Keratinocyte (primary cell): ENCODE results near the gene GRM5.

Experiments used
- CTCF ChIP-seq, 3 experiments: IDR thresholded peaks in 1 of 3; conservative IDR thresholded peaks in 1 of 3; optimal IDR thresholded peaks in 1 of 3; 2 replicates in 2 of 3; 3 replicates in 1 of 3; pipeline versions ENCODE3 to v1.5.1; 2011; ENCODE audit warnings: low read length in 3 of 3, mild to moderate bottlenecking in 3 of 3, moderate library complexity in 2 of 3, control low read depth in 1 of 3, inconsistent platforms in 1 of 3; ENCODE audit not compliant: insufficient read depth in 2 of 3; ENCODE audit errors: extremely low read depth in 1 of 3
- EZH2 ChIP-seq: IDR thresholded peaks from one replicate; pipeline ENCODE4 v1.6.1; 2012; ENCODE audit warnings: inconsistent platforms, mild to moderate bottlenecking, low read length, moderate library complexity

DNA sequence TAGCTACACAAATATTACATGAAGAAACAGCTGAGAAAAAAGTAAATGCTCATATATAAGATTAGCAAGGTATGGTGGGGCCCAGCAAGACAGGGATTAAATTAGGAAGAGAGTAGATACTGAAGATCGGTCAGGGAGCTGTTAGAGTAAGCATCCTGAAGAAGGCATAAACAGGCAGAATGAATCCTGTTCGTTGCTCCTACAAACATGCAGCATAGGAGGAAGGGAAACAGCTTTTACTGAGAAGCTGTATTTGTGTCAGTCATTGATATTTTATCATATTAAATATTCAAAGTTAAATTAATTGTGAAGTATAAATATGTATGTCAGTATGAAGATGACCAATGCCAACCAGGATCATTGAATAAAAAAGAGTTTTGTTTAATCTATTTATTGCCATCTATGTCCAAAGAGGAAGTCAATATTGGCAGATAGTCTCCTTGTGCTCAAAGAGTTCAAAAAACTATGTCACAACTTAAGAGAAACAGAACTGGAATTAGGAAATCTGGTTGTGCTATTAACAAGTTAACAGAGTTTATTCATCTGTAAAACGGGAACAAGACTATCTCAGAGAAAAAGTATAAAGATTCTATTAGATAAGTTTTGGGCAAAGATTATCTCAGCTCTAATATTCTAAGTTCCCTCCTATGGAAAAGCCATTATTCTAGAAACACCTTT, 255.2 kb downstream of the GRM5 start:
- TF ChIP-seq EZH2: no peak
- no peak for TF ChIP-seq CTCF (optimal IDR thresholded peaks at IDR 0.05 in 1 of 3, IDR thresholded peaks at IDR 0.05 in 1 of 3, conservative IDR thresholded peaks at IDR 0.05 in 1 of 3; ENCODE audit: extremely low read depth in 1 of 3, insufficient read depth in 2 of 3, low read length in 3 of 3)
